HUES48 (cell line): Measurements from ENCODE around the gene KRTAP10-1.
"Not testable (repeated sequence)": the region's sequence is repeated elsewhere in the genome, so short reads cannot be mapped to it uniquely, and the experiment has no call there.

Experiments
- H3K27ac ChIP-seq: one replicate; pipeline ENCODE4 v1.7.0; 2013; ENCODE audit warnings: low read depth, low read length, inconsistent platforms
- H3K27me3 ChIP-seq: 2 replicates; pipeline ENCODE4 v1.6.1; 2013; ENCODE audit warnings: mild to moderate bottlenecking, low read length; ENCODE audit not compliant: control insufficient read depth, insufficient read depth
- H3K36me3 ChIP-seq: 2 replicates; pipeline ENCODE4 v1.6.1; 2013; ENCODE audit warnings: low read length; ENCODE audit not compliant: control insufficient read depth, insufficient read depth
- H3K4me1 ChIP-seq: 2 replicates; pipeline ENCODE4 v1.6.1; 2013; ENCODE audit warnings: mild to moderate bottlenecking, low read length; ENCODE audit not compliant: control insufficient read depth, insufficient read depth
- H3K4me3 ChIP-seq: 2 replicates; pipeline ENCODE4 v1.5.1; 2013; ENCODE audit warnings: mild to moderate bottlenecking, low read depth, low read length
- H3K9ac ChIP-seq: 2 replicates; pipeline ENCODE4 v1.6.1; 2013; ENCODE audit warnings: mild to moderate bottlenecking, low read depth, low read length, moderate library complexity
- H3K9me3 ChIP-seq: 2 replicates; pipeline ENCODE4 v1.6.1; 2013; ENCODE audit warnings: low read length; ENCODE audit not compliant: control insufficient read depth, insufficient read depth

Gene KRTAP10-1

GRCh38 chr21:44555200-44555875 is 15.3 kb upstream of the KRTAP10-1 start:
- Histone ChIP-seq H3K36me3 (no peaks in the 10 kb centered on the region), H3K4me1 (0 out of 2 replicates have a peak, but pooled peaks cover 3% of the 10 kb centered on the region), H3K9ac (no peak overlapping the region), H3K9me3 (no peaks in the 10 kb centered on the region), H3K27me3 (no peaks in the 10 kb centered on the region), H3K4me3 (no peak overlapping the region), H3K27ac (no peak overlapping the region)

- Histone ChIP-seq H3K27me3 (no peaks in the 10 kb centered on the region), H3K9me3 (no peaks in the 10 kb centered on the region), H3K27ac (no peak overlapping the region), H3K36me3 (no peaks in the 10 kb centered on the region), H3K9ac (no peak overlapping the region), H3K4me3 (no peak overlapping the region), H3K4me1 (peaks cover 21% of the 10 kb centered on the region)
Observed at GRCh38 chr21:44552681-44553080, 12.7 kb upstream of the KRTAP10-1 start.

GRCh38 chr21:44552136-44552535 is 12.1 kb upstream of the KRTAP10-1 start:
- H3K4me1 ChIP-seq, result peaks cover 23% of the 10 kb centered on the region
- no peak overlapping the region for H3K4me3 ChIP-seq
- no peaks in the 10 kb centered on the region for H3K36me3 ChIP-seq
- H3K9me3 ChIP-seq, result no peaks in the 10 kb centered on the region
- no peak overlapping the region for H3K27ac ChIP-seq
- no peak overlapping the region for H3K9ac ChIP-seq
- H3K27me3 ChIP-seq, result no peaks in the 10 kb centered on the region

- H3K9me3 ChIP-seq, result no peaks in the 10 kb centered on the region
- no peak within 1 kb of the TSS for H3K9ac ChIP-seq
- peaks cover 23% of the 10 kb centered on the region for H3K4me1 ChIP-seq
- no peaks in the 10 kb centered on the region for H3K27me3 ChIP-seq
- H3K27ac ChIP-seq, result no peak within 1 kb of the TSS
- no peaks in the 10 kb centered on the region for H3K36me3 ChIP-seq
- no peak within 1 kb of the TSS for H3K4me3 ChIP-seq
Observed at GRCh38 chr21:44551340-44551961, 11.5 kb upstream of the KRTAP10-1 start, which contains the start of gene KRTAP10-2. Gene KRTAP10-2, minus strand, starts transcription at chr21:44551505. Its CDS starts 47 bp downstream, at chr21:44551458.

GRCh38 chr21:44550807-44551206 is 10.8 kb upstream of the KRTAP10-1 start:
- no peaks in the 10 kb centered on the region for H3K36me3 ChIP-seq
- H3K4me3 ChIP-seq, result no peak overlapping the region
- peaks cover 23% of the 10 kb centered on the region for H3K4me1 ChIP-seq
- H3K27ac ChIP-seq, result no peak overlapping the region
- H3K27me3 ChIP-seq, result no peaks in the 10 kb centered on the region
- no peaks in the 10 kb centered on the region for H3K9me3 ChIP-seq
- no peak overlapping the region for H3K9ac ChIP-seq

GRCh38 chr21:44550285-44550684 is 10.3 kb upstream of the KRTAP10-1 start:
- H3K4me3 ChIP-seq, H3K27me3 ChIP-seq, H3K9me3 ChIP-seq, H3K9ac ChIP-seq, H3K27ac ChIP-seq, H3K36me3 ChIP-seq: not testable (repeated sequence)
- H3K4me1 ChIP-seq, result peaks cover 23% of the 10 kb centered on the region

- peaks cover 23% of the 10 kb centered on the region for H3K4me1 ChIP-seq
- H3K27me3 ChIP-seq, result no peaks in the 10 kb centered on the region
- H3K4me3 ChIP-seq, result no peak overlapping the region
- H3K9ac ChIP-seq, result peak overlapping the region; percentile 36; the same call in 1 of the 2 replicates
- H3K36me3 ChIP-seq, result no peaks in the 10 kb centered on the region
- peak overlapping the region; percentile 42 for H3K27ac ChIP-seq
- H3K9me3 ChIP-seq, result no peaks in the 10 kb centered on the region
Observed at GRCh38 chr21:44549525-44550211, 9.7 kb upstream of the KRTAP10-1 start.

- Histone ChIP-seq H3K4me1 (peaks cover 23% of the 10 kb centered on the region), H3K27me3 (no peaks in the 10 kb centered on the region), H3K9ac (peak overlapping the region; percentile 57), H3K36me3 (no peaks in the 10 kb centered on the region), H3K9me3 (no peaks in the 10 kb centered on the region), H3K4me3 (no peak overlapping the region), H3K27ac (peak overlapping the region; percentile 51)
Observed at GRCh38 chr21:44548922-44549321, 8.9 kb upstream of the KRTAP10-1 start.

GRCh38 chr21:44548381-44548780 is 8.4 kb upstream of the KRTAP10-1 start:
- peak overlapping the region; percentile 51 for H3K27ac ChIP-seq
- H3K27me3 ChIP-seq, result no peaks in the 10 kb centered on the region
- H3K4me3 ChIP-seq, result no peak overlapping the region
- peaks cover 23% of the 10 kb centered on the region for H3K4me1 ChIP-seq
- no peaks in the 10 kb centered on the region for H3K9me3 ChIP-seq
- H3K9ac ChIP-seq, result peak overlapping the region; percentile 57
- no peaks in the 10 kb centered on the region for H3K36me3 ChIP-seq

- no peak overlapping the region for H3K9ac ChIP-seq
- no peak overlapping the region for H3K27ac ChIP-seq
- H3K9me3 ChIP-seq, result no peaks in the 10 kb centered on the region
- H3K36me3 ChIP-seq, result no peaks in the 10 kb centered on the region
- no peaks in the 10 kb centered on the region for H3K27me3 ChIP-seq
- H3K4me3 ChIP-seq, result no peak overlapping the region
- H3K4me1 ChIP-seq, result peaks cover 22% of the 10 kb centered on the region
Observed at GRCh38 chr21:44547656-44548331, 7.8 kb upstream of the KRTAP10-1 start.
